Measurements from ENCODE around the gene TBC1D1.

DNA sequence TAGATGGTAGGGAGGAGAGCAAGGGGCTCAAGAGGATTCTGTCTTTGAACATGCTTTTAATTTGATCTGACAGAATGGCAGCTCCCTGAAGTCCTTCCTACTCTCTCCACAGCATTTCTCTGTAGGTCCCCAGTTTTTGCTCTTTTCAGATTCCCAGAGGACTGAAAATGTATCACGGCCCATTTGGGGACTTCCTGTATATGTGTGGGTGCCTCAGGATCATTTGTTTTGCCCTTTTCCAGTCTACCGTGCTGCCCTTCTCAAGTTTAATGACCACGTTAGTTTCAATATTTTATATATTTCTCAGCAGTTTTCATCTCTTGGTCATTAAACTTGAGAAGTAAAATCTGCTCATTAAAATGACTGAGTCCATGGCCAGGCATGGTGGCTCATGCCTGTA, 2.3 kb downstream of the TBC1D1 start:
- TF ChIP-seq, protein P1, sequence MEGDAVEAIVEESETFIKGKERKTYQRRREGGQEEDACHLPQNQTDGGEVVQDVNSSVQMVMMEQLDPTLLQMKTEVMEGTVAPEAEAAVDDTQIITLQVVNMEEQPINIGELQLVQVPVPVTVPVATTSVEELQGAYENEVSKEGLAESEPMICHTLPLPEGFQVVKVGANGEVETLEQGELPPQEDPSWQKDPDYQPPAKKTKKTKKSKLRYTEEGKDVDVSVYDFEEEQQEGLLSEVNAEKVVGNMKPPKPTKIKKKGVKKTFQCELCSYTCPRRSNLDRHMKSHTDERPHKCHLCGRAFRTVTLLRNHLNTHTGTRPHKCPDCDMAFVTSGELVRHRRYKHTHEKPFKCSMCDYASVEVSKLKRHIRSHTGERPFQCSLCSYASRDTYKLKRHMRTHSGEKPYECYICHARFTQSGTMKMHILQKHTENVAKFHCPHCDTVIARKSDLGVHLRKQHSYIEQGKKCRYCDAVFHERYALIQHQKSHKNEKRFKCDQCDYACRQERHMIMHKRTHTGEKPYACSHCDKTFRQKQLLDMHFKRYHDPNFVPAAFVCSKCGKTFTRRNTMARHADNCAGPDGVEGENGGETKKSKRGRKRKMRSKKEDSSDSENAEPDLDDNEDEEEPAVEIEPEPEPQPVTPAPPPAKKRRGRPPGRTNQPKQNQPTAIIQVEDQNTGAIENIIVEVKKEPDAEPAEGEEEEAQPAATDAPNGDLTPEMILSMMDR (IDR thresholded peaks at IDR 0.05) = no peak
- no peak for TF ChIP-seq POLR2A (IDR thresholded peaks at IDR 0.05)

All from body of pancreas (tissue), 4 donors.